HL-60 (cell line): ENCODE data around the gene SCART1.

Experiments
- DNase-seq, 2 experiments: peaks; one replicate each; pipeline ENCODE4 v3.0.0-alpha.2; 2010 to 2020; ENCODE audit warnings: low read depth in 1 of 2, low spot score in 1 of 2
- H3K27ac ChIP-seq: fragments of 250-450 bp; sonication (Bioruptor Pico); replicated peaks from 2 replicates; pipeline ENCODE4 v1.5.1; 2020; ENCODE audit warnings: mild to moderate bottlenecking, moderate library complexity
- H3K27me3 ChIP-seq: fragments of 250-450 bp; sonication (Bioruptor Pico); 2 replicates; pipeline ENCODE4 v1.5.1; 2021; ENCODE audit warnings: mild to moderate bottlenecking, moderate library complexity; ENCODE audit not compliant: insufficient read depth, poor library complexity, severe bottlenecking
- H3K4me3 ChIP-seq: replicated peaks from 2 replicates; pipeline ENCODE4 v1.5.1; 2011; ENCODE audit warnings: mild to moderate bottlenecking, control low read depth, low read length; ENCODE audit not compliant: insufficient read depth
- GABPA ChIP-seq: IDR thresholded peaks from 2 replicates; pipeline ENCODE4 v1.6.1; 2012; ENCODE audit warnings: low read depth
- POLR2AphosphoS5 ChIP-seq: IDR thresholded peaks from 2 replicates; pipeline ENCODE4 v1.6.1; 2012; ENCODE audit warnings: low read depth
- SPI1 ChIP-seq: IDR thresholded peaks from 2 replicates; pipeline ENCODE4 v1.6.1; 2012; ENCODE audit warnings: low read depth, mild to moderate bottlenecking, borderline replicate concordance
- TF ChIP-seq, protein P1 (sequence below): IDR thresholded peaks from one replicate; pipeline ENCODE4 v1.5.1; 2011; ENCODE audit warnings: low read length, control low read depth, inconsistent platforms; ENCODE audit not compliant: insufficient read depth
- TF ChIP-seq, protein P2 (sequence below): IDR thresholded peaks from 2 replicates; pipeline ENCODE4 v1.6.1; 2012; ENCODE audit warnings: low read depth; ENCODE audit not compliant: insufficient replicate concordance

Gene SCART1

DNA sequence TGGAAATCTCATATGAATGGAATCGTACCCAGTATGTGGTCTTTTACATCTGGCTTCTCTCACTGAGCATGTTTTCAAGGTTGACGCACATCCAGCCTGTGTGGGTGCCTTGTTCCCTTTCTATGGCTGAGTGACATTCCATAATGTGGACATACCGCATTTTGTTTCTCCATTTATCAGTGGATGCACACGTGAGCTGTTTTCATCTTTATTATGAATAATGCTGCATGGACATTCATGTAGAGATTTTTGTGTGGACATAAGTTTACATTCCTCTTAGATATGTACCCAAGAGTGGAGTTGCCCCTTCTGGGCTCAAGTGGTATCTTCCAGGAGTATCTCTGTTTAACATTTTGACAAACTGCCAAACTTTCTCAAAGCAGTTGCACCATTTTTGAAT lies 1.3 kb upstream of the SCART1 start:
- TF ChIP-seq POLR2AphosphoS5 (no peak), GABPA (no peak), SPI1 (no peak)
- TF ChIP-seq, protein P1, sequence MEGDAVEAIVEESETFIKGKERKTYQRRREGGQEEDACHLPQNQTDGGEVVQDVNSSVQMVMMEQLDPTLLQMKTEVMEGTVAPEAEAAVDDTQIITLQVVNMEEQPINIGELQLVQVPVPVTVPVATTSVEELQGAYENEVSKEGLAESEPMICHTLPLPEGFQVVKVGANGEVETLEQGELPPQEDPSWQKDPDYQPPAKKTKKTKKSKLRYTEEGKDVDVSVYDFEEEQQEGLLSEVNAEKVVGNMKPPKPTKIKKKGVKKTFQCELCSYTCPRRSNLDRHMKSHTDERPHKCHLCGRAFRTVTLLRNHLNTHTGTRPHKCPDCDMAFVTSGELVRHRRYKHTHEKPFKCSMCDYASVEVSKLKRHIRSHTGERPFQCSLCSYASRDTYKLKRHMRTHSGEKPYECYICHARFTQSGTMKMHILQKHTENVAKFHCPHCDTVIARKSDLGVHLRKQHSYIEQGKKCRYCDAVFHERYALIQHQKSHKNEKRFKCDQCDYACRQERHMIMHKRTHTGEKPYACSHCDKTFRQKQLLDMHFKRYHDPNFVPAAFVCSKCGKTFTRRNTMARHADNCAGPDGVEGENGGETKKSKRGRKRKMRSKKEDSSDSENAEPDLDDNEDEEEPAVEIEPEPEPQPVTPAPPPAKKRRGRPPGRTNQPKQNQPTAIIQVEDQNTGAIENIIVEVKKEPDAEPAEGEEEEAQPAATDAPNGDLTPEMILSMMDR: no peak
- TF ChIP-seq, protein P2, sequence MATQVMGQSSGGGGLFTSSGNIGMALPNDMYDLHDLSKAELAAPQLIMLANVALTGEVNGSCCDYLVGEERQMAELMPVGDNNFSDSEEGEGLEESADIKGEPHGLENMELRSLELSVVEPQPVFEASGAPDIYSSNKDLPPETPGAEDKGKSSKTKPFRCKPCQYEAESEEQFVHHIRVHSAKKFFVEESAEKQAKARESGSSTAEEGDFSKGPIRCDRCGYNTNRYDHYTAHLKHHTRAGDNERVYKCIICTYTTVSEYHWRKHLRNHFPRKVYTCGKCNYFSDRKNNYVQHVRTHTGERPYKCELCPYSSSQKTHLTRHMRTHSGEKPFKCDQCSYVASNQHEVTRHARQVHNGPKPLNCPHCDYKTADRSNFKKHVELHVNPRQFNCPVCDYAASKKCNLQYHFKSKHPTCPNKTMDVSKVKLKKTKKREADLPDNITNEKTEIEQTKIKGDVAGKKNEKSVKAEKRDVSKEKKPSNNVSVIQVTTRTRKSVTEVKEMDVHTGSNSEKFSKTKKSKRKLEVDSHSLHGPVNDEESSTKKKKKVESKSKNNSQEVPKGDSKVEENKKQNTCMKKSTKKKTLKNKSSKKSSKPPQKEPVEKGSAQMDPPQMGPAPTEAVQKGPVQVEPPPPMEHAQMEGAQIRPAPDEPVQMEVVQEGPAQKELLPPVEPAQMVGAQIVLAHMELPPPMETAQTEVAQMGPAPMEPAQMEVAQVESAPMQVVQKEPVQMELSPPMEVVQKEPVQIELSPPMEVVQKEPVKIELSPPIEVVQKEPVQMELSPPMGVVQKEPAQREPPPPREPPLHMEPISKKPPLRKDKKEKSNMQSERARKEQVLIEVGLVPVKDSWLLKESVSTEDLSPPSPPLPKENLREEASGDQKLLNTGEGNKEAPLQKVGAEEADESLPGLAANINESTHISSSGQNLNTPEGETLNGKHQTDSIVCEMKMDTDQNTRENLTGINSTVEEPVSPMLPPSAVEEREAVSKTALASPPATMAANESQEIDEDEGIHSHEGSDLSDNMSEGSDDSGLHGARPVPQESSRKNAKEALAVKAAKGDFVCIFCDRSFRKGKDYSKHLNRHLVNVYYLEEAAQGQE: no peak
- DNase-seq: no peak
- H3K27ac ChIP-seq: no peak overlapping the region

DNA sequence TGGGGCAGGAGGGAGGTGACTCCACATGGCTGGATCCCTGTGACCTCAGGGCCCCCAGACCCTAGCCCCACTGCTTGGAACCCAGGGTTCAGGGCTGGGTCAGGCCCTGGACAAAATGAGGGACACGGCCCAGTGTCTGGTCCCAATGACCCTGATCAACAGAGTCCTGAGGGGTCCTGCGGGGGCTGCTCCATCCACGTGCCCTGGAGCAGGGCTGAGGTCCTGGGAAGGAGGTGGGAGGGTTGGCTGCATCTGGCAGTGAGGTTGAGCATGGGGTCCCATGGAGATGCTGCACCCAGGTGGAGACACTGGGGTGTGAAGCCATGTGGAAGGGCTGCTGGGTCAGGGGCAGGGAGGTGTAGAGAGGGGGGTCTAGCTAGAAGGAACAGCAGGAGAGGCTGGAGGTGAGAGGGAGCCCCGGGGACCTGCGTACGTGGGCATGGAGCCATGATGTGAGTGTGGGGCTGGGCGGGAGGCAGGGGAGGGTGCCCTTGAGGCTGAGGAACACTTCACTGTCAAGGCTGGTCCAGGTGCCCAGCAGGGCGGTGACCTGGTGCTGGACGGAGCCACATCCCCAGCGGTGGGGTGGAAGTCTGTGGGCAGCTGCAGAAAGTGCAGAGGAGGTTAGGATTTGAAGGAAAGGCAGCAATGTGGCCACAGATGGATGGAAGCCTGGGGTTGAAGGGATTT lies 604 bp downstream of the SCART1 start:
- TF ChIP-seq SPI1 (no peak), GABPA (no peak), POLR2AphosphoS5 (no peak)
- TF ChIP-seq, protein P2: no peak
- TF ChIP-seq, protein P1: no peak
- Histone ChIP-seq H3K4me3 (no peak overlapping the region), H3K27me3 (no peaks in the 10 kb centered on the region), H3K27ac (no peak overlapping the region)
- DNase-seq: no peak

More for the DNA sequence above, 1.3 kb upstream of the SCART1 start:
- Histone ChIP-seq H3K27me3 (no peaks in the 10 kb centered on the region), H3K4me3 (no peak overlapping the region)

DNA sequence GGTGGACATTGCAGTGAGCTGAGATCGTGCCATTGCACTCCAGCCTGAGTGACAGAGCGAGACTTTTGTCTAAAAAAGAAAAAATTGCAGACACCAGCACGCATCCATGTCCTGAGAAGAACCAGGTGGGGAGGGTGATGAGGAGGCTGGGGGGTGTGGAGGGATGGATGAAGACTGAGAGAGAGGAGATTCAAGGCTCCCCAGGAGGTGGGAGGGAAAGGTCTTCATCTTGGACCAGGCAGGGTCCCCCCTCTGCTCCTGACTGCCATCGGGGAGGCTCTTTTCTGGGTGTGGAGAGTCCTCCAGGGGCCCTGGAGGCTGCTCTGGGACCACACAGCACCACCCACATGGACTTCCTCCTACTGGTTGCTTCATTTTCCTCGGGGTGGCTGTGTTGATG lies 1.5 kb downstream of the SCART1 start:
- Histone ChIP-seq H3K27ac (no peak overlapping the region), H3K27me3 (no peaks in the 10 kb centered on the region), H3K4me3 (no peak overlapping the region)
- TF ChIP-seq, protein P2: no peak
- TF ChIP-seq GABPA: no peak
- TF ChIP-seq, protein P1: no peak
- no peak for TF ChIP-seq POLR2AphosphoS5
- TF ChIP-seq SPI1: peak; percentile 10; the same call in 1 of the 2 replicates
- peak in 1 of 2 experiments; percentile 21 for DNase-seq
